PFSK-1 (cell line): ENCODE results near the gene FGF14.

Experiments used
- FOXP2 ChIP-seq: optimal IDR thresholded peaks from 2 replicates; pipeline ENCODE3; 2011; ENCODE audit warnings: borderline replicate concordance, control low read depth, inconsistent platforms; ENCODE audit not compliant: insufficient read depth; ENCODE audit errors: extremely low read length, extremely low read depth
- POLR2AphosphoS5 ChIP-seq: IDR thresholded peaks from 2 replicates; pipeline ENCODE4 v1.6.1; 2012; ENCODE audit warnings: low read depth, mild to moderate bottlenecking, control low read depth, low read length, moderate library complexity
- SIN3A ChIP-seq: IDR thresholded peaks from 2 replicates; pipeline ENCODE4 v1.6.1; 2012; ENCODE audit warnings: mild to moderate bottlenecking, low read length, moderate library complexity, borderline replicate concordance; ENCODE audit not compliant: insufficient read depth
- TAF1 ChIP-seq: IDR thresholded peaks from 2 replicates; pipeline ENCODE4 v1.6.1; 2012; ENCODE audit warnings: low read length, control low read depth, borderline replicate concordance; ENCODE audit not compliant: insufficient read depth
- TF ChIP-seq, protein P1 (sequence below), 2 experiments: IDR thresholded peaks; 2 replicates each; pipeline versions ENCODE4 v1.6.1 to v1.8.0; 2011 to 2012; ENCODE audit warnings: low read depth in 2 of 2, low read length in 2 of 2, control low read depth in 1 of 2, inconsistent platforms in 1 of 2, mild to moderate bottlenecking in 1 of 2, moderate library complexity in 1 of 2; ENCODE audit not compliant: insufficient read depth in 1 of 2

FGF14 gene

DNA sequence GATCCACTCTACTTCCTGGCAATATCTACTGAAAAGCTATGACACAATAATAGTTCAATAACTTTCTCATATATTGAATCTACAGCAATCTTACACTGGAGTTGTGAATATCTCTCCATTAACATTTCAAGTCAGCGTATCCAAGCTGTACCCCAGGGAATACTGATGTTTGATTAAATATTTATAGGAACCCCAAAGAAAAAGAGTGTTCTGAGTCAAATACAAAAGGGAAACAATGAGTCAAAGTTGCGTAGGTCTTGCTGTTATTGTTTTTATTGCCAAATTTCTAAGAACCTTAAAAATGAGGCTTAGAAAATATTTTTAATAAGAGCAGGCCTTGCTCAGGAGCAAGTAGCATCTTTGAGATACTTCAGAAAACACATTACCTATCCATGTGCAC lies 415.5 kb downstream of the FGF14 start:
- TF ChIP-seq, protein P1, sequence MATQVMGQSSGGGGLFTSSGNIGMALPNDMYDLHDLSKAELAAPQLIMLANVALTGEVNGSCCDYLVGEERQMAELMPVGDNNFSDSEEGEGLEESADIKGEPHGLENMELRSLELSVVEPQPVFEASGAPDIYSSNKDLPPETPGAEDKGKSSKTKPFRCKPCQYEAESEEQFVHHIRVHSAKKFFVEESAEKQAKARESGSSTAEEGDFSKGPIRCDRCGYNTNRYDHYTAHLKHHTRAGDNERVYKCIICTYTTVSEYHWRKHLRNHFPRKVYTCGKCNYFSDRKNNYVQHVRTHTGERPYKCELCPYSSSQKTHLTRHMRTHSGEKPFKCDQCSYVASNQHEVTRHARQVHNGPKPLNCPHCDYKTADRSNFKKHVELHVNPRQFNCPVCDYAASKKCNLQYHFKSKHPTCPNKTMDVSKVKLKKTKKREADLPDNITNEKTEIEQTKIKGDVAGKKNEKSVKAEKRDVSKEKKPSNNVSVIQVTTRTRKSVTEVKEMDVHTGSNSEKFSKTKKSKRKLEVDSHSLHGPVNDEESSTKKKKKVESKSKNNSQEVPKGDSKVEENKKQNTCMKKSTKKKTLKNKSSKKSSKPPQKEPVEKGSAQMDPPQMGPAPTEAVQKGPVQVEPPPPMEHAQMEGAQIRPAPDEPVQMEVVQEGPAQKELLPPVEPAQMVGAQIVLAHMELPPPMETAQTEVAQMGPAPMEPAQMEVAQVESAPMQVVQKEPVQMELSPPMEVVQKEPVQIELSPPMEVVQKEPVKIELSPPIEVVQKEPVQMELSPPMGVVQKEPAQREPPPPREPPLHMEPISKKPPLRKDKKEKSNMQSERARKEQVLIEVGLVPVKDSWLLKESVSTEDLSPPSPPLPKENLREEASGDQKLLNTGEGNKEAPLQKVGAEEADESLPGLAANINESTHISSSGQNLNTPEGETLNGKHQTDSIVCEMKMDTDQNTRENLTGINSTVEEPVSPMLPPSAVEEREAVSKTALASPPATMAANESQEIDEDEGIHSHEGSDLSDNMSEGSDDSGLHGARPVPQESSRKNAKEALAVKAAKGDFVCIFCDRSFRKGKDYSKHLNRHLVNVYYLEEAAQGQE (IDR thresholded peaks at IDR 0.05; ENCODE audit: insufficient read depth in 1 of 2, low read depth in 2 of 2, low read length in 2 of 2), result no peak
- TF ChIP-seq POLR2AphosphoS5 (no peak), FOXP2 (no peak), SIN3A (no peak), TAF1 (no peak)

DNA sequence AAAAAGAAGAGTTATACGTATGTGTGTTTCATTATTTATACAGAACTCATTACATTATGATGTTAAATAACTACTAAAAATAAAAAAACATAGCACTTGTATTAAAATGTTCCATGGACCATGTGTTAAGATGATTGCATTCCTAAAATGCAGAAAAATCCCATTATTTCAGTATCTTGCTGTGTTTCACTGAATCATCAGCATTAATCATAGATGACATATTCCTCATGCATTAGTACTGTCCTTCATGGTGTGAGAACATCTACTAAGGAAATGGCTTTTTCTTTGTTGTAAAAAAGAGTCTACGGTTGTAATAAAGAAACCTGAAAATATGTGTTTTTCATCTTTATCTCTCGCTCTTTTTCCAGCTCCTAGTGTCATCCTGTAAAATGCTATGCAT lies 416.5 kb downstream of the FGF14 start:
- TF ChIP-seq FOXP2 (no peak), POLR2AphosphoS5 (no peak), TAF1 (no peak)
- TF ChIP-seq, protein P1 (IDR thresholded peaks at IDR 0.05; ENCODE audit: insufficient read depth in 1 of 2, low read depth in 2 of 2, low read length in 2 of 2), result no peak

DNA sequence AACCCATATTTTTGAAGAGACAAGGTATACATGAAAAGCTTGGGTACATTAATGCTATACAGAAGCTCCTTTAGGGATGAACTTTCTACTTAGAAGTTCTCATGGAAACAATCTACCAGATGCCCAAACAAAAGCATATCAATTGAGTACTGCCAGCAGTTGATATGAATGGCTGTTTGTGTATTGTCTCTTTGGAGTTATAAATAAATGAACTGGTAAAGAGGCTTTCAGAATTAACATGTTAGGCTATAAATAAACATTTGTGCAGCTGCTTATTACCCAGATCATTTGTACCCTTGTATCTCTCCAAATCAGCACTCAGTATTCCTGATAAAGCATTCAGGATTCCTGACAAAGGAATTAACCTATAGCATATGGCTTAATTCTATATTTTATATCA lies 418.9 kb downstream of the FGF14 start:
- TF ChIP-seq POLR2AphosphoS5, result no peak
- no peak for TF ChIP-seq TAF1
- TF ChIP-seq SIN3A, result no peak
- no peak for TF ChIP-seq FOXP2

DNA sequence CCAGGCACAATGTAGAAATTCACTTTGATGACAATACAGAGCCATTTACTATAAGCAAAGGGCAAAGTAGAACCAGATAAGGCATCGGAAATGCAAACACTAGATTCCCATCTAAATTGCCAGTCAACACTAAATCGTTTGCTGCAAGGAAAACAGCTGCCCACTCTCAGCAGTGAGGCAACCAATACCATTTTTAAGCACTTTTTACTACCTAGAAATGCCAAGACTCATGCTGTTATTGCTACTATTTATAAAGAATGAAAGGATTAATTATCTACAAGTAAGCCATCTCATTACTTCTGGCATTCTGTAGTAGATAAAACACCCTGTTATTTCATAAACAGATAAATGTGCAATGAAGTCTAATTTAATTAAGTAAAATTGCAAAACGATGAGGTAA lies 422.0 kb downstream of the FGF14 start:
- TF ChIP-seq FOXP2 (no peak), TAF1 (no peak), POLR2AphosphoS5 (no peak), SIN3A (no peak)
- TF ChIP-seq, protein P1 (IDR thresholded peaks at IDR 0.05; ENCODE audit: insufficient read depth in 1 of 2, low read depth in 2 of 2, low read length in 2 of 2), result no peak

DNA sequence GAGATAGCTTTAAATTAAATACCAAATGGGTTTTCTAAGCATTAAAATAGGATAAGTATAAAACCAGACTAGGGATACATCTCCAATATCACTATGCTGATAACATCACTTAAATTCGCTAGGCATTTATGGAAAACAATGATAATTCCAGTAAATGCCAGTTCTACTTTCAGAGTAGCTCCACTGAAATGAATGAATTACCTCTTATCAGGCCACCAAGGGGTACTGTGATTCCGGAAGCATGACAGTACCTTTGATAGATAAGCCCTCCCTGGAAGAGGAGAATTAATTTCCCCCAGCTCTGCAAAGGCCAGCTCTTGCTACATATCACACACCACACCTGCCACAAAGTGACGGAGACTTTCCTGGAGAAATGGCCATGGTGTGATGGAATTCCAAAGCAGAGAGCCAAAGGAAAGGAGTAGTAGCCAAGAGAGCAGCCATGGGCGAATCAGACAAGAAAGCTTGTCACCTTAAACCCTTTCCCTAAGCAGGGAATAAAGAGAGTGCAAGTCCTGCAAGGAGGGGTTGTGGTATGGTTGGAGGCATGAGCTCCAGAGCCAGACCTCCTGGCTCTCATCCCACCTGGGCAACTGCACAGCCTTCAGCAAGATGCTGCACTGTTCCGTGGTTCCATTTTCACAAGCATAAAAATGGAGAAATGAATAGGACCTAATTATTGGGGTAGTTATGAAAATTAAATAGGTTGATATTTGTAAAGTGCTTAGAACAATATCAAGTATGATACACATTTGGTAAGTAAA lies 423.1 kb downstream of the FGF14 start:
- TF ChIP-seq FOXP2 (no peak), TAF1 (no peak), SIN3A (no peak), POLR2AphosphoS5 (no peak)
- TF ChIP-seq, protein P1 (IDR thresholded peaks at IDR 0.05; ENCODE audit: insufficient read depth in 1 of 2, low read depth in 2 of 2, low read length in 2 of 2), result no peak
